ENCODE measurements around the gene FYB1. TPM values are rescaled to one million over a fixed set of nuclear protein-coding genes. Genes with fewer than 3 reads are reported as not detected.

Gene FYB1
- total and polyA plus RNA-seq, 4 donors = 4.6 to 18.6 (median 9.3) TPM

DNA sequence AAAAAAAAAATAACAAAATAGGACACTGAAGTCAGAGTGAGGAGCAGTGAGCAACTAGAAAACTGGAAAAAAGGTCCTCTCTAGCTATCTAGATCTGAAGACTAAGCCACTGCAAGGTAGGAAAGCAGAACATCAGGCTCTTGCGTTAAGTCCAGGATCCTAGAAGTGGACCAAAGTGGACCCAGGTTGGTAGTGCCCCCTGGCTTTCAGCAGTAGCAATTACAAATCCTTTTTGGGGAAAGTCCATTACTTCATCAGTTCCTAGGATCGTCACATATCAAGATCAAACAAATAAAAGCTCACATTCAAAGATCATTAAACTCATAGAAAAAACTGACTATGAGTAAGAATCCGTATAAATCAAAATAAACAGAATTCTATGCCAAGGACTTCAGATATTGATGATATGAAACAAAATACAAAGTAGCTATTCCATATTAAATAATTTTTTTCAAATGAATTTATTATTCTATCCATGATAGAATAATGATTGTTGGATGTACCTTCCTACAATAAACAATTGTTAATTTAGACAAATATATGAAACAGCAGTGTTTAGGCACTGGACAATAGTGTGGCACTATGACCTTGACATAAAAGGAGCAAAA lies 138.7 kb downstream of the FYB1 start:
- H3K4me3 ChIP-seq (ENCODE audit: low read depth, low read length) = no peak overlapping the region
- H3K9me3 ChIP-seq (ENCODE audit: control insufficient read depth, insufficient read depth, low read length) = no peaks in the 10 kb centered on the region

DNA sequence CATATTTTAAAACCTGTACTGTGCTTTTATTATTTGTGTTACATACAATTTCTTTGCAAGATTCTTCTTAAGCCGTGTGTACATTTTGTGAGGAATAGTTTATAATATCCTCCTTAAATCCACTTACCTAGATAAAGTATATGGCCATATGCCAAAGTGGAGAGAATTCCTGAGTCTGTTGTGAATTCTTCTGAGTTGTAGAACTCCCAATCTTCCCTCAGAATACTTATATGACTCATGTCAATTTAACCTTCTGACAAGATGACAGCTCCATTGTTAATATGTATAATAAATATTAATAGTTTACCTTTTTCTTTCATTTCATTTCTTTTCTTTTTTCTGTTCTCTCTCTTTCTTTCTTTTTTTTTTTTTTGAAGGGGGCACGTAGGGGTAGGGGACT lies 139.2 kb downstream of the FYB1 start:
- WGBS (ENCODE audit: insufficient coverage) = no CpG with 5 or more reads among the region's 2 CpGs
- Histone ChIP-seq H3K4me3 (ENCODE audit: low read depth, low read length) (no peak overlapping the region), H3K4me1 (ENCODE audit: control insufficient read depth, insufficient read depth, low read length) (no peaks in the 10 kb centered on the region), H3K27ac (ENCODE audit: low read depth, low read length) (no peak overlapping the region), H3K36me3 (ENCODE audit: control insufficient read depth, insufficient read depth, low read length) (no peaks in the 10 kb centered on the region), H3K9me3 (ENCODE audit: control insufficient read depth, insufficient read depth, low read length) (no peaks in the 10 kb centered on the region), H3K27me3 (ENCODE audit: control insufficient read depth, insufficient read depth, low read length) (no peaks in the 10 kb centered on the region)
- no peak for DNase-seq (ENCODE audit: low read depth in 4 of 6, low spot score in 6 of 6)

More for the DNA sequence above, 138.7 kb downstream of the FYB1 start:
- Histone ChIP-seq H3K4me1 (ENCODE audit: control insufficient read depth, insufficient read depth, low read length) (no peaks in the 10 kb centered on the region), H3K27ac (ENCODE audit: low read depth, low read length) (no peak overlapping the region), H3K27me3 (ENCODE audit: control insufficient read depth, insufficient read depth, low read length) (no peaks in the 10 kb centered on the region), H3K36me3 (ENCODE audit: control insufficient read depth, insufficient read depth, low read length) (no peaks in the 10 kb centered on the region)
- peak in 2 of 6 donors; percentile 21 to 26 for DNase-seq (ENCODE audit: low read depth in 4 of 6, low spot score in 6 of 6)
- WGBS (ENCODE audit: insufficient coverage) = 17% methylated on average over 1 of the region's 3 CpGs

DNA sequence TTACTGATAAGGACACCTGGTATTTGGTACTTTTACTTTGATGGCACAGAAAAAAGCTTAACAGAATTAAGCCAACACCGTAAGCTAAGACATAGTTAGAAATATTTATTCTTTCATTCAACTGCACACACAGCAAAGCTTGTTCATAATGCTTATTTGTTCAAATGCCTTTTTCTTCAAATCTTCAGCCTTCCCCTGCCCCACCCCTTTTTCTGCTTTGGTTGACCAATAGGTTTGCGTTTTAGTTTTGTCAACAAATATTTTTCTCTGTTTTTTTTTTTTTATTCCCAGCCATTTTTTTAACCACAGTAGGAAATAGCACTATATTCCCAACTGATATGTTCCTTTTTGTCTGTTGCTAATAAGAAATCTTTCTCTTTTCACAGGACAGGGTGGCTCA lies 140.2 kb downstream of the FYB1 start:
- H3K27me3 ChIP-seq (ENCODE audit: control insufficient read depth, insufficient read depth, low read length) = no peaks in the 10 kb centered on the region
- no peak overlapping the region for H3K27ac ChIP-seq (ENCODE audit: low read depth, low read length)
- no peaks in the 10 kb centered on the region for H3K4me1 ChIP-seq (ENCODE audit: control insufficient read depth, insufficient read depth, low read length)
- WGBS (ENCODE audit: insufficient coverage) = no CpG with 5 or more reads among the region's 2 CpGs
- no peaks in the 10 kb centered on the region for H3K36me3 ChIP-seq (ENCODE audit: control insufficient read depth, insufficient read depth, low read length)
- no peaks in the 10 kb centered on the region for H3K9me3 ChIP-seq (ENCODE audit: control insufficient read depth, insufficient read depth, low read length)
- DNase-seq (ENCODE audit: low read depth in 4 of 6, low spot score in 6 of 6) = no peak
- no peak overlapping the region for H3K4me3 ChIP-seq (ENCODE audit: low read depth, low read length)

DNA sequence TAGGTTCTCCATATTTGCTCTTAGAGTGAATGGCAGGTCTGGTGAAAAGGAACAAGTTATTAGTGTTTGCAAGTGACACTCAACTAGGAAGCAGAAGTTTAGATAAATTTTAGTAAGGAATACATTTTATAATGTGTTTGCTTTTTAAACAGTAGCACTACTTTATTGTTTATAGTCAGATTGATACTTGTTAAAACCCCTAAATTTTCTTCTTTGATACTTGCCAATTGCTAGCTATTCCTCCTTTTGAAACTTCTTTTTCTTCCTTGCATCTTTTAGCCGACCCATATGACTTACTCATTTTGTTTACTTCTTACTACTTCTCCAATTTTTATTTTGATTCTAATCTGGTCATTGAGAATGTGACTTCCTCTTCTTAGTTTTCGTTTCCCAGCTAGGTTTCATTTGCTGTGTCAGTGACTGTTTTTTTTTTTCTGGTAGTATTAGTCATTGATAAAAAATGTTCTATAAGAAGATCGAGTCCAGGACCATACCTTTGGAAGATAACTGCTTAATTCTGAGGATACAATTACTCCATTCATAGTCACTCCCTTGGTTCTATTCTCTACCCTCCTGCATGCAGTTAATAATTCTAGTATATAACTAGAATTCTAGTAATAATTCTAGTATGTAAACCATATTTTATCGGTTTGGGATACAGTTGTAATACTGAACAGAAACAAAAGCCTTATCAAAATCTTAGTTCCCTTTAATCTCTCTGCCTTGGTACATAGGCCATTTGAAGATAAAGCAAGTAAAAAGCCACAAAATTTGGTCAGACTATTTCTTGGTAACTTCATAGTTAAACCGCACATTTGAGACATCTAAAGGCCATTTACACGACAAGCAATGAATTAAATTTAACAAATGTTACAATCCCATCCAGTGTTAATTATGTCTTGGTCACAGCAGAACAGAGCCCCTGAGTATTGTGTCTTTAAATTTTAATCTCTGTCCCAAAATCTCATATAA lies 142.3 kb downstream of the FYB1 start:
- no peaks in the 10 kb centered on the region for H3K9me3 ChIP-seq (ENCODE audit: control insufficient read depth, insufficient read depth, low read length)
- no peak overlapping the region for H3K27ac ChIP-seq (ENCODE audit: low read depth, low read length)
- H3K4me1 ChIP-seq (ENCODE audit: control insufficient read depth, insufficient read depth, low read length) = no peaks in the 10 kb centered on the region
- H3K36me3 ChIP-seq (ENCODE audit: control insufficient read depth, insufficient read depth, low read length) = no peaks in the 10 kb centered on the region
- no peaks in the 10 kb centered on the region for H3K27me3 ChIP-seq (ENCODE audit: control insufficient read depth, insufficient read depth, low read length)
- no peak for DNase-seq (ENCODE audit: low read depth in 4 of 6, low spot score in 6 of 6)
- no peak overlapping the region for H3K4me3 ChIP-seq (ENCODE audit: low read depth, low read length)
- WGBS (ENCODE audit: insufficient coverage) = no CpG with 5 or more reads among the region's 6 CpGs

DNA sequence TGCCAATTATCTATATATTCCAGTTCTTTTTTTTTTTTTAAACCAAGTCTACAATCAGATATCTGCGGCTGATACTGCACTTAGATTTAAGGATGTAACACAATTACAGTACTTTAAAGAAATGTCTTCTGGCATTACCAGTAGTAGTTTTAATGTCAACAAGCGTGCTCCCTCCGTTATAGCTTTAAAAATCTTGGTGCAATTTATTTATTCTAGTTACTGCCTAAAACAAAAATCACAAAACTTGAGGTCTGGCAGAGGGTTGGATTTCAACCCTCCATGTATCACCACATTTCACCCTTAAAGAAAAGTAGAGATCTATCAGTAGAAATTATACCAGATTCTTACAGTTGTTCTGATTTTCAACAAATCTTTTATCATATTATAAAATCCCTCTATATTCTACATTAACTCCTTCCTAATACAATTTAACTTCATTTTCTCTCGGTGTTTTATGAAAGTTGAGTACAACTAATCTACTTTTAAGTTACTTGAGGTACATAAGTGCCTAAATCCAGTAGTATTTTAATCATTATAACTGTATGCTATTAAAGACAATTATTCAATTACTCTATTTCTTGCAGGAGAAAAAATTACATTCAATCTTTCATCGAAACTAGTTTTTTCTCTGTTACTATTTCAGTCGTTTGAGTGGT lies 143.1 kb downstream of the FYB1 start:
- H3K4me3 ChIP-seq (ENCODE audit: low read depth, low read length) = no peak overlapping the region
- H3K9me3 ChIP-seq (ENCODE audit: control insufficient read depth, insufficient read depth, low read length) = no peaks in the 10 kb centered on the region
- DNase-seq (ENCODE audit: low read depth in 4 of 6, low spot score in 6 of 6) = no peak
- no peaks in the 10 kb centered on the region for H3K27me3 ChIP-seq (ENCODE audit: control insufficient read depth, insufficient read depth, low read length)
- no CpG with 5 or more reads among the region's 6 CpGs for WGBS (ENCODE audit: insufficient coverage)
- no peaks in the 10 kb centered on the region for H3K4me1 ChIP-seq (ENCODE audit: control insufficient read depth, insufficient read depth, low read length)
- H3K27ac ChIP-seq (ENCODE audit: low read depth, low read length) = no peak overlapping the region
- H3K36me3 ChIP-seq (ENCODE audit: control insufficient read depth, insufficient read depth, low read length) = no peaks in the 10 kb centered on the region

DNA sequence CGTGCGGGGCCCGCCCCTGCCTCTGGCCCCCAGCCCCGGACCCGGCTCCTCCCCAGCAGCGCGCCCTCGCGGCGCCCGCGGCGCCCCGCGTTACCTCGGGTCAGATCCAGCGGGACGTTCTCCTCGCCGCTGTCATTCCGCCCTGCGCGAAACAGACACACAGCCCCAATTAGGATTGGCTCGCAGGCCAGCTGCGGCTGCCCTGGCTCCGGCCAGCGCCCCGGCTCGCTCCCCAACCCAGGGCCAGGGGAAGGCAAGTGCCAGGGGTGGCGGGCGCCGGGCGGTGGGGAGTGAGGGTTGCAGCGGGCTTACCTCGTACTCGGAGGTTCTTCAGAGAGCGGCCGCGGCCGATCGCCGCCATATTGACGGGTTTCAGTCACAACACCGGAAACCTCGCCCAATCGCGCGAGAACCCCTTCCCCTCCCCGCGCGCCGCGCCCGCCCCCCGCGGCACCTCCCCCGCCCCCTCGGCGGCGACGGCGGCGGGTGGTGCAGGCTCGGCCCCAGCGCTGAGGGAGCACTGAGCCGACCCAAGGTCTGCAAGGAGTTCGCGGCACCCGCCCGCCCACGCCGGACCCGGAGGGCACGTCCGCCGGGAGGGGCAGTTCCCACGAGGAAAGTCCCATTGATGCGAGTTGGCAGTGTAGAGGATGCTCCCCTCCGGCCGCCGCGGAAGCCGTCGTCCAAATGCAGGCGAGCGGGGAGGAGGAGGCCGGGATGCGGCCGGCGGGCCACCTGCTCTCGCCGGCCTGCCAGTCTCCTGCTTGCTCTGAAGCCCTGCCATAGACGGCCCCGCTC lies 145.1 kb downstream of the FYB1 start, which contains the start of gene RICTOR:
RICTOR (minus strand) TSS at position 383 of the 798 bp plus-strand sequence; CDS start at position 361, 22 bp downstream.
- H3K27ac ChIP-seq (ENCODE audit: low read depth, low read length) = peak within 1 kb of the TSS; percentile 94
- H3K4me1 ChIP-seq (ENCODE audit: control insufficient read depth, insufficient read depth, low read length) = no peaks in the 10 kb centered on the region

DNA sequence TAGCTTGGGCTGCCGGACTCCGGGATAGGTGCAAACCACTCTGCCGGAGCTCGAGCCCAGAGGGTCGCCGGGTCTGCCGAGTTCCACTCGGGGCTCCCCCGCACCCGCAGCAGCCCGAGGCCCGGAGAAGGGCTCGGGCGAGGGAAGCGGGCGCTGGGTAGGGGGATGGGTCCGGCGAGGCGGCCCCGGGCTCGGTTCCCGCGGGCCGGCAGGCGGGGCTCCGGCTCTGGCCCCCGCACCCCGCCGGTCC lies 145.7 kb downstream of the FYB1 start:
- Histone ChIP-seq H3K36me3 (ENCODE audit: control insufficient read depth, insufficient read depth, low read length) (no peaks in the 10 kb centered on the region), H3K27ac (ENCODE audit: low read depth, low read length) (peak overlapping the region; percentile 94), H3K4me3 (ENCODE audit: low read depth, low read length) (peak overlapping the region; percentile 80), H3K9me3 (ENCODE audit: control insufficient read depth, insufficient read depth, low read length) (no peaks in the 10 kb centered on the region), H3K4me1 (ENCODE audit: control insufficient read depth, insufficient read depth, low read length) (no peaks in the 10 kb centered on the region), H3K27me3 (ENCODE audit: control insufficient read depth, insufficient read depth, low read length) (no peaks in the 10 kb centered on the region)
- WGBS (ENCODE audit: insufficient coverage) = 0% methylated on average over 29 of the region's 29 CpGs
- DNase-seq (ENCODE audit: low read depth in 4 of 6, low spot score in 6 of 6) = no peak

More for the DNA sequence above, 145.1 kb downstream of the FYB1 start, which contains the start of gene RICTOR:
- H3K27me3 ChIP-seq (ENCODE audit: control insufficient read depth, insufficient read depth, low read length) = no peaks in the 10 kb centered on the region
- DNase-seq (ENCODE audit: low read depth in 4 of 6, low spot score in 6 of 6) = peak; percentile 76 to 97 (median 84)
- WGBS (ENCODE audit: insufficient coverage) = under 1% methylated on average over 90 of the region's 94 CpGs
- no peaks in the 10 kb centered on the region for H3K36me3 ChIP-seq (ENCODE audit: control insufficient read depth, insufficient read depth, low read length)
- H3K9me3 ChIP-seq (ENCODE audit: control insufficient read depth, insufficient read depth, low read length) = no peaks in the 10 kb centered on the region
- H3K4me3 ChIP-seq (ENCODE audit: low read depth, low read length) = peak within 1 kb of the TSS; percentile 80

DNA sequence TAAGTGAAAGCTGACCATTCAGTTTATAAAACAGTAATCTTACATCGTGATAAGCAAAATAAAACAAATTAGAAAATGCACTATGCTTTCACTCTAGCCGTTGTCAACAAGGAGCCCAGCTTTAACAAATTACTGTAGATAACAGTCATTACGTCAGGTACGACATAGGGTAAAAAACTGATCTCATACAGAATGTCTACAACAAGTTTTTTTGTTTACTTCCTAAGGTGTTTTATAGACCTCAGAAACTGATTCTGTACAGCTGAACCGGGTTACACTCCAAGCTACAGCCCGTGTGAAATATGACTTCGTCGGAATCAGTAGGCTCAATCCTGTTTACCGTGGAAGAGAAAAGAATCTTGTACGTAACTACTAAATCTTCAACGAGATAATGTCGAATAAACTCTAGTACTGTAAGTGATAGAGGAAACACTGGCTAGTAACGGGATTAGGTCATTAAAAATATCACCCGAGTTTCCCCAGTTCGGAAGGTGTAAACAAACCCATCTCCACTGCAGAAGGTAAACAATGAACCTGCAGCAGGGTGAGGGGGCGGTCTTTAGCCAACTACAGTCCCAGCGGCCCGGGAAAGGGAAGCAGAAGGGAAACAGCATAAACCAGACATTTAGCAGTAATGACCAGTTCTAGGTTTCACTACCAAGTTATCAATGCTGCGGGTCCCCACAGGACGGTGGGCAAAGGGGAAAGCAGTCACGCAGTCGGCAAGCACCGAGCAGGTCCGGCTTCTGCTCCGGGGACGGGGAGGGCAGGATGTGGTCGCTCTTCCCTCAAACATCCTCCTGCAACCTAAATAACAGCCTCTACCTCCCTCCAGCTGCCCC lies 146.2 kb downstream of the FYB1 start:
- H3K4me1 ChIP-seq (ENCODE audit: control insufficient read depth, insufficient read depth, low read length) = no peaks in the 10 kb centered on the region

More for the DNA sequence above, 146.2 kb downstream of the FYB1 start:
- Histone ChIP-seq H3K27me3 (ENCODE audit: control insufficient read depth, insufficient read depth, low read length) (no peaks in the 10 kb centered on the region), H3K27ac (ENCODE audit: low read depth, low read length) (peak overlapping the region; percentile 94), H3K9me3 (ENCODE audit: control insufficient read depth, insufficient read depth, low read length) (no peaks in the 10 kb centered on the region), H3K4me3 (ENCODE audit: low read depth, low read length) (peak overlapping the region; percentile 80), H3K36me3 (ENCODE audit: control insufficient read depth, insufficient read depth, low read length) (no peaks in the 10 kb centered on the region)
- peak in 3 of 6 donors; percentile 44 to 73 (median 58) for DNase-seq (ENCODE audit: low read depth in 4 of 6, low spot score in 6 of 6)
- 2% methylated on average over 12 of the region's 27 CpGs for WGBS (ENCODE audit: insufficient coverage)
